H9 (cell line): ENCODE data around the gene PTDSS2. TPM values are rescaled to one million over a fixed set of nuclear protein-coding genes. Genes with fewer than 3 reads are reported as not detected.

Experiments used
- DNase-seq: peaks from one replicate; pipeline ENCODE4 v3.0.0-alpha.2; 2017
- H2AFZ ChIP-seq: one replicate; pipeline ENCODE4 v1.6.1; 2013; ENCODE audit warnings: mild to moderate bottlenecking, low read length, control low read depth, moderate library complexity
- H2AK5ac ChIP-seq: 2 replicates; pipeline ENCODE4 v1.6.1; 2013; ENCODE audit warnings: low read length, control low read depth, mixed read lengths; ENCODE audit not compliant: insufficient read length
- H2BK120ac ChIP-seq: one replicate; pipeline ENCODE4 v1.6.1; 2013; ENCODE audit warnings: low read depth, mild to moderate bottlenecking, low read length, control low read depth, inconsistent platforms; ENCODE audit not compliant: poor library complexity, severe bottlenecking
- H2BK12ac ChIP-seq: 2 replicates; pipeline ENCODE4 v1.6.1; 2013; ENCODE audit warnings: low read length, control low read depth, mixed read lengths, low read depth; ENCODE audit not compliant: insufficient read length
- H2BK15ac ChIP-seq: 2 replicates; pipeline ENCODE4 v1.6.1; 2013; ENCODE audit warnings: low read depth, low read length, control low read depth
- H2BK20ac ChIP-seq: one replicate; pipeline ENCODE4 v1.6.1; 2013; ENCODE audit warnings: low read depth, mild to moderate bottlenecking, low read length, control low read depth, inconsistent platforms; ENCODE audit not compliant: poor library complexity, severe bottlenecking
- H2BK5ac ChIP-seq: 2 replicates; pipeline ENCODE4 v1.6.1; 2013; ENCODE audit warnings: low read length, control low read depth, mixed read lengths; ENCODE audit not compliant: insufficient read length
- H3K14ac ChIP-seq: 2 replicates; pipeline ENCODE4 v1.6.1; 2013; ENCODE audit warnings: low read length, control low read depth; ENCODE audit not compliant: insufficient read depth
- H3K18ac ChIP-seq: 2 replicates; pipeline ENCODE4 v1.6.1; 2013; ENCODE audit warnings: low read depth, mild to moderate bottlenecking, mixed read lengths, low read length, control low read depth; ENCODE audit not compliant: insufficient read length
- H3K23ac ChIP-seq: 2 replicates; pipeline ENCODE4 v1.6.1; 2013; ENCODE audit warnings: low read length, control low read depth, mixed read lengths, low read depth; ENCODE audit not compliant: insufficient read length
- H3K23me2 ChIP-seq: 2 replicates; pipeline ENCODE4 v1.6.1; 2013; ENCODE audit warnings: low read depth, mild to moderate bottlenecking, mixed read lengths, low read length, control low read depth; ENCODE audit not compliant: insufficient read length, poor library complexity, severe bottlenecking
- H3K27ac ChIP-seq: 2 replicates; pipeline ENCODE4 v1.5.1; 2013; ENCODE audit warnings: low read length, control low read depth, mixed read lengths, low read depth; ENCODE audit not compliant: insufficient read length
- H3K27me3 ChIP-seq: 2 replicates; pipeline ENCODE4 v1.6.1; 2013; ENCODE audit warnings: low read length, control low read depth, inconsistent platforms; ENCODE audit not compliant: insufficient read depth
- H3K4ac ChIP-seq: 2 replicates; pipeline ENCODE4 v1.6.1; 2013; ENCODE audit warnings: low read depth, mild to moderate bottlenecking, control low read depth, inconsistent platforms, low read length, moderate library complexity
- H3K4me1 ChIP-seq: 2 replicates; pipeline ENCODE4 v1.6.1; 2013; ENCODE audit warnings: low read length, control low read depth, inconsistent platforms; ENCODE audit not compliant: insufficient read depth
- H3K4me2 ChIP-seq: 2 replicates; pipeline ENCODE4 v1.6.1; 2013; ENCODE audit warnings: low read length, control low read depth, mixed read lengths; ENCODE audit not compliant: insufficient read length, insufficient read depth
- H3K56ac ChIP-seq: 2 replicates; pipeline ENCODE4 v1.6.1; 2013; ENCODE audit warnings: low read depth, mild to moderate bottlenecking, mixed read lengths, low read length, control low read depth; ENCODE audit not compliant: insufficient read length
- H3K79me1 ChIP-seq: 2 replicates; pipeline ENCODE4 v1.6.1; 2013; ENCODE audit warnings: low read depth, mild to moderate bottlenecking, moderate library complexity, low read length, control low read depth, inconsistent platforms; ENCODE audit not compliant: insufficient read depth, poor library complexity, severe bottlenecking
- H3K79me2 ChIP-seq: 2 replicates; pipeline ENCODE4 v1.6.1; 2013; ENCODE audit warnings: low read length, control low read depth, inconsistent platforms; ENCODE audit not compliant: insufficient read depth
- H3K9ac ChIP-seq: 2 replicates; pipeline ENCODE4 v1.6.1; 2013; ENCODE audit warnings: low read length, control low read depth, mixed read lengths; ENCODE audit not compliant: insufficient read length; ENCODE audit errors: extremely low read depth
- H3K9me3 ChIP-seq: one replicate; pipeline ENCODE4 v1.6.1; 2013; ENCODE audit warnings: low read depth, low read length, inconsistent platforms; ENCODE audit not compliant: control insufficient read depth
- H3T11ph ChIP-seq: one replicate; pipeline ENCODE4 v1.6.1; 2013; ENCODE audit warnings: mild to moderate bottlenecking, low read length, control low read depth, inconsistent platforms
- H4K20me1 ChIP-seq: one replicate; pipeline ENCODE4 v1.6.1; 2013; ENCODE audit not compliant: control insufficient read depth, insufficient read length, insufficient read depth
- H4K5ac ChIP-seq: 2 replicates; pipeline ENCODE4 v1.6.1; 2013; ENCODE audit warnings: low read depth, mild to moderate bottlenecking, mixed read lengths, low read length, control low read depth; ENCODE audit not compliant: insufficient read length
- H4K8ac ChIP-seq: replicated peaks from 2 replicates; pipeline ENCODE4 v1.6.1; 2013; ENCODE audit warnings: low read length, control low read depth, mixed read lengths, low read depth; ENCODE audit not compliant: insufficient read length
- H4K91ac ChIP-seq: 2 replicates; pipeline ENCODE4 v1.6.1; 2013; ENCODE audit warnings: low read depth, mild to moderate bottlenecking, moderate library complexity, mixed read lengths, low read length, control low read depth; ENCODE audit not compliant: insufficient read length
- H3K27ac Mint-ChIP-seq, 3 experiments: 2 replicates in 2 of 3; 3 replicates in 1 of 3; pipeline ENCODE4 v1.8.0; 2020 to 2021; ENCODE audit warnings: mixed read lengths in 3 of 3, mild to moderate bottlenecking in 1 of 3, moderate library complexity in 1 of 3
- H3K27me3 Mint-ChIP-seq: 2 replicates; pipeline ENCODE4 v1.8.0; 2021; ENCODE audit warnings: low read depth, mild to moderate bottlenecking, moderate library complexity, mixed read lengths
- H3K36me3 Mint-ChIP-seq, 3 experiments: 2 replicates in 2 of 3; 3 replicates in 1 of 3; pipeline ENCODE4 v1.8.0; 2020 to 2021; ENCODE audit warnings: low read depth in 3 of 3, mixed read lengths in 3 of 3; ENCODE audit not compliant: insufficient read depth in 1 of 3
- H3K4me1 Mint-ChIP-seq, 2 experiments: 2 replicates each; pipeline ENCODE4 v1.8.0; 2020; ENCODE audit warnings: mixed read lengths in 2 of 2
- H3K4me3 Mint-ChIP-seq, 2 experiments: 2 replicates in 1 of 2; 3 replicates in 1 of 2; pipeline ENCODE4 v1.8.0; 2020 to 2021; ENCODE audit warnings: mild to moderate bottlenecking in 2 of 2, mixed read lengths in 2 of 2, moderate library complexity in 1 of 2
- H3K9me3 Mint-ChIP-seq, 2 experiments: 2 replicates in 1 of 2; 3 replicates in 1 of 2; pipeline ENCODE4 v1.8.0; 2020; ENCODE audit warnings: mild to moderate bottlenecking in 2 of 2, mixed read lengths in 2 of 2, moderate library complexity in 1 of 2
- CTCF ChIP-seq: fragments of 200-600 bp; sonication (generic); conservative IDR thresholded peaks from 3 replicates; pipeline ENCODE4 v1.8.0; 2021; ENCODE audit warnings: antibody characterized with exemption, mild to moderate bottlenecking
- WGBS: extraction: QIAGEN DNeasy Blood & Tissue Kit; methylation state at CpG from one replicate; pipeline ENCODE4 v1.1.7; 2013; ENCODE audit warnings: missing lambda C conversion rate, low lambda C conversion rate, mixed read lengths; ENCODE audit not compliant: insufficient read length; ENCODE audit errors: extremely low coverage; 5-methylcytosine and 5-hydroxymethylcytosine counted together
- total RNA-seq: library from RNA; stranded (reverse); gene quantifications from 2 replicates; pipeline ENCODE4 v1.2.1, GENCODE V29; 2021

PTDSS2 gene
- total RNA-seq, 1 experiment from 2014 or later, result 55.3 TPM

GRCh38 chr11:460331-461199 lies 10.5 kb downstream of the PTDSS2 start:
- Histone ChIP-seq H3K4ac (no peak overlapping the region), H3K23me2 (no peaks in the 10 kb centered on the region), H4K91ac (no peak overlapping the region), H2BK15ac (no peak overlapping the region), H2AFZ (no peak overlapping the region), H3T11ph (no peak overlapping the region), H3K18ac (no peak overlapping the region), H2BK20ac (no peak overlapping the region), H2BK5ac (no peak overlapping the region), H2BK120ac (no peak overlapping the region), H4K8ac (no peak overlapping the region), H3K27ac (no peak overlapping the region), H3K9me3 (no peaks in the 10 kb centered on the region), H4K5ac (no peak overlapping the region), H3K56ac (no peak overlapping the region), H2BK12ac (no peak overlapping the region), H3K79me2 (peaks cover 12% of the 10 kb centered on the region; the same call in 1 of the 2 replicates), H3K79me1 (no peaks in the 10 kb centered on the region), H2AK5ac (no peak overlapping the region), H3K4me2 (no peak overlapping the region), H3K4me1 (no peaks in the 10 kb centered on the region), H3K27me3 (no peaks in the 10 kb centered on the region), H4K20me1 (no peaks in the 10 kb centered on the region), H3K23ac (no peak overlapping the region), H3K9ac (no peak overlapping the region), H3K14ac (no peak overlapping the region)
- no CpG with 5 or more reads among the region's 41 CpGs for WGBS
- Mint-ChIP-seq H3K9me3 (no peaks in the 10 kb centered on the region), H3K4me1 (peaks cover 27 to 28% of the 10 kb centered on the region in 2 experiments), H3K27ac (no peak overlapping the region), H3K36me3 (peaks cover 13 to 39% (median 36%) of the 10 kb centered on the region in 3 experiments; a peak in 6 of 7 replicates), H3K27me3 (no peaks in the 10 kb centered on the region), H3K4me3 (no peak overlapping the region)
- no peak for TF ChIP-seq CTCF
- no peak for DNase-seq
